Activated CD4-positive, CD25-positive, alpha-beta regulatory T cell treated with anti-CD3 and anti-CD28 coated beads, Interleukin-2, amount 50 U/mL, for 72 hours (primary cell): ENCODE results near the gene AUTS2.
"Not testable (repeated sequence)": the region's sequence is repeated elsewhere in the genome, so short reads cannot be mapped to it uniquely, and the experiment has no call there.

Source experiments
- DNase-seq: peaks from one replicate; pipeline ENCODE4 v3.0.0; 2021

Gene AUTS2

GRCh38 chr7:70343519-70343918 is 745.2 kb downstream of the AUTS2 start:
- DNase-seq = no peak

- no peak for DNase-seq
Measured at GRCh38 chr7:70344726-70345125, 746.5 kb downstream of the AUTS2 start.

GRCh38 chr7:70346844-70347462 is 748.7 kb downstream of the AUTS2 start:
- no peak for DNase-seq

GRCh38 chr7:70347463-70348254 is 749.4 kb downstream of the AUTS2 start:
- DNase-seq = no peak

GRCh38 chr7:70349031-70349430 is 750.8 kb downstream of the AUTS2 start:
- DNase-seq = no peak

GRCh38 chr7:70349819-70350218 is 751.5 kb downstream of the AUTS2 start:
- DNase-seq = no peak

- no peak for DNase-seq
Measured at GRCh38 chr7:70352088-70352487, 753.8 kb downstream of the AUTS2 start.

- no peak for DNase-seq
Measured at GRCh38 chr7:70352906-70353305, 754.6 kb downstream of the AUTS2 start.

GRCh38 chr7:70353330-70353945 is 755.2 kb downstream of the AUTS2 start:
- DNase-seq = no peak

- no peak for DNase-seq
Measured at GRCh38 chr7:70353946-70354335, 755.7 kb downstream of the AUTS2 start.

- no peak for DNase-seq
Measured at GRCh38 chr7:70354409-70355169, 756.3 kb downstream of the AUTS2 start.

GRCh38 chr7:70355198-70356020 is 757.1 kb downstream of the AUTS2 start:
- DNase-seq = no peak

GRCh38 chr7:70356085-70356786 is 758.0 kb downstream of the AUTS2 start:
- no peak for DNase-seq

GRCh38 chr7:70356787-70357328 is 758.6 kb downstream of the AUTS2 start:
- DNase-seq = no peak

GRCh38 chr7:70360557-70360956 is 762.3 kb downstream of the AUTS2 start:
- no peak for DNase-seq

GRCh38 chr7:70361821-70362220 is 763.5 kb downstream of the AUTS2 start:
- DNase-seq = no peak

GRCh38 chr7:70364393-70364792 is 766.1 kb downstream of the AUTS2 start:
- DNase-seq = not testable (repeated sequence)

- DNase-seq = no peak
Measured at GRCh38 chr7:70371652-70372051, 773.4 kb downstream of the AUTS2 start.

GRCh38 chr7:70372768-70373515 is 774.7 kb downstream of the AUTS2 start:
- DNase-seq = no peak

- no peak for DNase-seq
Measured at GRCh38 chr7:70374772-70375533, 776.7 kb downstream of the AUTS2 start.
